CD14-positive monocyte (primary cell): ENCODE data around the gene TCF25. TPM values are rescaled to one million over a fixed set of nuclear protein-coding genes. Genes with fewer than 3 reads are reported as not detected.

ENCODE experiments used
- DNase-seq, 3 donors: peaks; one replicate each; pipeline ENCODE4 v3.0.0-alpha.2; 2011 to 2022
- H2AFZ ChIP-seq: 2 replicates; pipeline ENCODE4 v1.6.0; 2012; ENCODE audit warnings: mild to moderate bottlenecking, low read depth, low read length, inconsistent platforms; ENCODE audit not compliant: insufficient read depth, poor library complexity, severe bottlenecking
- H3K27ac ChIP-seq, 2 donors: 1 replicate in 1 of 2; 2 replicates in 1 of 2; pipeline ENCODE4 v1.5.1; 2012 to 2013; ENCODE audit warnings: low read length in 2 of 2, control low read depth in 1 of 2, inconsistent platforms in 1 of 2, low read depth in 1 of 2, mild to moderate bottlenecking in 1 of 2
- H3K27me3 ChIP-seq, 2 donors: one replicate each; pipeline versions ENCODE4 v1.6.0 to v1.6.1; 2011 to 2013; ENCODE audit warnings: low read length in 2 of 2; ENCODE audit not compliant: control insufficient read depth in 2 of 2, insufficient read depth in 2 of 2
- H3K36me3 ChIP-seq, 2 donors: replicated peaks in 1 of 2; 1 replicate in 1 of 2; 2 replicates in 1 of 2; pipeline versions ENCODE4 v1.5.1 to v1.6.1; 2012 to 2013; ENCODE audit warnings: low read length in 2 of 2, control low read depth in 1 of 2, inconsistent platforms in 1 of 2, mild to moderate bottlenecking in 1 of 2; ENCODE audit not compliant: insufficient read depth in 2 of 2, control insufficient read depth in 1 of 2
- H3K4me1 ChIP-seq, 2 donors: 1 replicate in 1 of 2; 2 replicates in 1 of 2; pipeline versions ENCODE4 v1.5.1 to v1.6.1; 2012 to 2013; ENCODE audit warnings: low read length in 2 of 2, control low read depth in 1 of 2, inconsistent platforms in 1 of 2, mild to moderate bottlenecking in 1 of 2, moderate library complexity in 1 of 2; ENCODE audit not compliant: insufficient read depth in 2 of 2, control insufficient read depth in 1 of 2
- H3K4me2 ChIP-seq: replicated peaks from 2 replicates; pipeline ENCODE3; 2012; ENCODE audit warnings: low read length, moderate library complexity, mild to moderate bottlenecking; ENCODE audit not compliant: poor library complexity, severe bottlenecking; ENCODE audit errors: extremely low read depth
- H3K4me3 ChIP-seq, 3 experiments: fragments of 200-600 bp in 1 of 3; sonication (generic) in 1 of 3; replicated peaks in 1 of 3; 1 replicate in 2 of 3; 2 replicates in 1 of 3; pipeline ENCODE4 v1.5.1; 2011 to 2013; ENCODE audit warnings: low read length in 3 of 3, mild to moderate bottlenecking in 3 of 3, control low read depth in 2 of 3, low read depth in 2 of 3, inconsistent platforms in 1 of 3, moderate library complexity in 1 of 3
- H3K79me2 ChIP-seq: 2 replicates; pipeline ENCODE4 v1.6.0; 2012; ENCODE audit warnings: mild to moderate bottlenecking, control low read depth, inconsistent platforms, low read length, moderate library complexity; ENCODE audit not compliant: insufficient read depth
- H3K9ac ChIP-seq: 2 replicates; pipeline ENCODE4 v1.6.0; 2017; ENCODE audit warnings: low read length, mild to moderate bottlenecking; ENCODE audit not compliant: insufficient read depth, poor library complexity, severe bottlenecking
- H3K9me3 ChIP-seq, 2 donors: replicated peaks in 1 of 2; 1 replicate in 1 of 2; 2 replicates in 1 of 2; pipeline versions ENCODE4 v1.5.1 to v1.6.1; 2012 to 2013; ENCODE audit warnings: low read length in 2 of 2, control low read depth in 1 of 2; ENCODE audit not compliant: control insufficient read depth in 1 of 2, insufficient read depth in 1 of 2
- H4K20me1 ChIP-seq: 2 replicates; pipeline ENCODE4 v1.6.0; 2012; ENCODE audit warnings: mild to moderate bottlenecking, low read length, control low read depth, moderate library complexity; ENCODE audit not compliant: insufficient read depth
- H3K27ac Mint-ChIP-seq, 7 donors: one replicate each; pipeline ENCODE4 v1.8.0; 2020; ENCODE audit warnings: mild to moderate bottlenecking in 7 of 7, mixed read lengths in 7 of 7, moderate library complexity in 6 of 7, inconsistent platforms in 2 of 7
- H3K27me3 Mint-ChIP-seq, 3 donors: one replicate each; pipeline ENCODE4 v1.8.0; 2021 to 2022; ENCODE audit warnings: low read depth in 3 of 3, mild to moderate bottlenecking in 3 of 3, mixed read lengths in 3 of 3, moderate library complexity in 3 of 3, inconsistent platforms in 1 of 3
- H3K36me3 Mint-ChIP-seq, 2 donors: one replicate each; pipeline ENCODE4 v1.8.0; 2020; ENCODE audit warnings: mixed read lengths in 2 of 2, inconsistent platforms in 1 of 2, mild to moderate bottlenecking in 1 of 2
- H3K4me1 Mint-ChIP-seq: one replicate; pipeline ENCODE4 v1.8.0; 2020; ENCODE audit warnings: mild to moderate bottlenecking, mixed read lengths
- H3K4me3 Mint-ChIP-seq, 2 donors: one replicate each; pipeline ENCODE4 v1.8.0; 2020; ENCODE audit warnings: mild to moderate bottlenecking in 2 of 2, mixed read lengths in 2 of 2, moderate library complexity in 1 of 2
- H3K9me3 Mint-ChIP-seq, 7 donors: one replicate each; pipeline ENCODE4 v1.8.0; 2020 to 2022; ENCODE audit warnings: mixed read lengths in 7 of 7, mild to moderate bottlenecking in 6 of 7, moderate library complexity in 6 of 7, inconsistent platforms in 2 of 7
- CTCF ChIP-seq: fragments of 200-600 bp; IDR thresholded peaks from one replicate; pipeline ENCODE4 v1.8.0; 2022; ENCODE audit warnings: antibody characterized with exemption, mild to moderate bottlenecking
- WGBS: methylation state at CpG from one replicate; pipeline ENCODE4 v1.1.5; 2013; ENCODE audit warnings: missing lambda C conversion rate; ENCODE audit not compliant: insufficient coverage; 5-methylcytosine and 5-hydroxymethylcytosine counted together
- intact Hi-C, 2 donors: fragments of 100-400 bp; cut with micrococcal nuclease; formaldehyde crosslinking; loops; one replicate each; pipeline versions ENCODE4 v1.15.0 to v1.15.1; 2023
- polyA plus RNA-seq, 3 donors: library from polyadenylated mRNA; depleted of rRNA in 1 of 3; unstranded in 2 of 3; stranded (reverse) in 1 of 3; fragments of 300-500 nt in 2 of 3; fragments of >200 nt in 1 of 3; fragmentation: Illumina TruSeq in 2 of 3; gene quantifications; 1 replicate in 2 of 3; 2 replicates in 1 of 3; pipeline ENCODE4 v1.2.3, GENCODE V29; 2012 to 2021

The TCF25 gene
- polyA plus RNA-seq, 3 donors, result 98.0 to 231 (median 114) TPM

GRCh38 chr16:89907055-89907814 lies 33.8 kb downstream of the TCF25 start:
- H3K27me3 ChIP-seq, result no peaks in the 10 kb centered on the region

GRCh38 chr16:89908236-89908635 lies 34.8 kb downstream of the TCF25 start:
- WGBS, result 100% methylated on average over 2 of the region's 4 CpGs
- no peak for DNase-seq

More at GRCh38 chr16:89907055-89907814, 33.8 kb downstream of the TCF25 start:
- TF ChIP-seq CTCF, result no peak
- Mint-ChIP-seq H3K9me3 (peaks cover 0 to 10% (median 3%) of the 10 kb centered on the region in 7 donors), H3K27ac (no peak overlapping the region), H3K27me3 (no peaks in the 10 kb centered on the region), H3K4me1 (peaks cover 7% of the 10 kb centered on the region), H3K4me3 (no peak overlapping the region), H3K36me3 (peaks cover 50 to 87% of the 10 kb centered on the region in 2 donors)
- no peak overlapping the region for H3K9ac ChIP-seq
- H3K27ac ChIP-seq, result no peak overlapping the region
- no peak for DNase-seq
- no peak overlapping the region for H2AFZ ChIP-seq
- no peak overlapping the region for H3K4me3 ChIP-seq
- peaks cover 86% of the 10 kb centered on the region for H4K20me1 ChIP-seq
- WGBS, result 100% methylated on average over 3 of the region's 13 CpGs
- no peak overlapping the region for H3K4me2 ChIP-seq
- peaks cover 0 to 13% of the 10 kb centered on the region in 2 donors for H3K9me3 ChIP-seq
- H3K4me1 ChIP-seq, result peaks cover 0 to 7% of the 10 kb centered on the region in 2 donors
- H3K36me3 ChIP-seq, result peaks cover 62 to 75% of the 10 kb centered on the region in 2 donors
- intact Hi-C loops, result no loop called here
- no peaks in the 10 kb centered on the region for H3K79me2 ChIP-seq

More at GRCh38 chr16:89908236-89908635, 34.8 kb downstream of the TCF25 start:
- H3K9me3 Mint-ChIP-seq, result peaks cover 1 to 10% (median 3%) of the 10 kb centered on the region in 7 donors
- H3K4me3 Mint-ChIP-seq, result no peak overlapping the region
- H3K4me2 ChIP-seq, result no peak overlapping the region
- peaks cover 89% of the 10 kb centered on the region for H4K20me1 ChIP-seq
- intact Hi-C loops, result no loop called here
- H3K79me2 ChIP-seq, result no peaks in the 10 kb centered on the region
- H3K9ac ChIP-seq, result no peak overlapping the region
- H3K36me3 ChIP-seq, result peaks cover 56 to 68% of the 10 kb centered on the region in 2 donors
- peaks cover 50 to 82% of the 10 kb centered on the region in 2 donors for H3K36me3 Mint-ChIP-seq
- H3K27me3 Mint-ChIP-seq, result peaks cover 0 to 1% (median 0%) of the 10 kb centered on the region in 3 donors
- H3K9me3 ChIP-seq, result peaks cover 0 to 13% of the 10 kb centered on the region in 2 donors
- TF ChIP-seq CTCF, result no peak
- H3K27me3 ChIP-seq, result no peaks in the 10 kb centered on the region
- no peak overlapping the region for H2AFZ ChIP-seq
- H3K4me1 ChIP-seq, result peaks cover 0 to 7% of the 10 kb centered on the region in 2 donors
- H3K27ac Mint-ChIP-seq, result peak overlapping the region in 2 of 7 donors; percentile 36 to 63
- H3K4me3 ChIP-seq, result no peak overlapping the region
- H3K27ac ChIP-seq, result no peak overlapping the region
- H3K4me1 Mint-ChIP-seq, result peaks cover 7% of the 10 kb centered on the region
